Posterior vena cava (tissue), 2 donors: ENCODE data around the gene MXRA7. TPM values are rescaled to one million over a fixed set of nuclear protein-coding genes. Genes with fewer than 3 reads are reported as not detected.
"Not testable (repeated sequence)": the region's sequence is repeated elsewhere in the genome, so short reads cannot be mapped to it uniquely, and the experiment has no call there.

ENCODE experiments used
- DNase-seq: peaks from one replicate; pipeline ENCODE4 v3.0.0-alpha.2; 2020; ENCODE audit warnings: low spot score
- intact Hi-C, 2 donors: fragments of 100-400 bp; cut with DNase I; formaldehyde crosslinking; loops; one replicate each; pipeline versions ENCODE4 v1.14.1 to v1.14.2; 2022 to 2023
- microRNA-seq, 2 donors: library from miRNA; unstranded; fragments of <30 nt; microRNA quantifications; one replicate each; pipeline ENCODE4 v1.2.0, GENCODE V29; 2020 to 2021; ENCODE audit warnings: borderline microRNAs expressed in 2 of 2
- total RNA-seq, 2 donors: library from RNA; stranded (reverse); fragmentation: NEBNext Ultra II Directional; extraction: Animal tissue kit (Norgen Biotek cat#: 25700); gene quantifications; one replicate each; pipeline ENCODE4 v1.2.1, GENCODE V29; 2021
- donor health status: DM: yes; HTN: yes; CAD: no.
- donor health status: DM: yes; HTN: yes; CAD: no.

Gene MXRA7
- total RNA-seq, 2 donors from 2014 or later, result 343 to 428 TPM

GRCh38 chr17:76638263-76638662, 72.5 kb downstream of the MXRA7 start:
- intact Hi-C loops, result loop anchor here in 1 of 2 donors (5.0 kb wide), 1 partner anchor 181 kb away; no protein-coding TSS in a partner anchor
- DNase-seq, result no peak

GRCh38 chr17:76636486-76637206, 74.1 kb downstream of the MXRA7 start:
- intact Hi-C loops, result loop anchor here in 1 of 2 donors (5.0 kb wide), 1 partner anchor 179 kb away; no protein-coding TSS in a partner anchor
- not testable (repeated sequence) for DNase-seq

- intact Hi-C loops, result loop anchor here in 1 of 2 donors (5.0 kb wide), 1 partner anchor 179 kb away; no protein-coding TSS in a partner anchor
- DNase-seq, result no peak
Observed at GRCh38 chr17:76635659-76636360, 75.0 kb downstream of the MXRA7 start.

GRCh38 chr17:76635039-76635438, 75.7 kb downstream of the MXRA7 start:
- intact Hi-C loops, result loop anchor here in 1 of 2 donors (5.0 kb wide), 1 partner anchor 178 kb away; no protein-coding TSS in a partner anchor
- DNase-seq, result no peak

- intact Hi-C loops, result no loop called here
- DNase-seq, result no peak
Observed at GRCh38 chr17:76633628-76634328, 77.0 kb downstream of the MXRA7 start.

GRCh38 chr17:76631821-76632565, 78.8 kb downstream of the MXRA7 start:
- intact Hi-C loops, result no loop called here
- no peak for DNase-seq

- intact Hi-C loops, result no loop called here
- DNase-seq, result no peak
Observed at GRCh38 chr17:76630151-76630550, 80.6 kb downstream of the MXRA7 start.

Small RNAs within 50 kb of the gene (microRNA-seq; reads per million reads assigned to microRNA genes)
- gene MIR636, result 0.32 to 0.52 reads per million in 2 donors

Other genes with a start within 250 kb of the MXRA7 start
- not detected for gene AANAT, start 243.4 kb downstream of the MXRA7 start, total RNA-seq
- 10 to 100 TPM; 26.7 to 31.4 TPM for gene RHBDF2, start 209.5 kb downstream of the MXRA7 start, total RNA-seq
- 10 to 100 TPM; 16.3 to 24.5 TPM for gene CYGB, start 173.3 kb downstream of the MXRA7 start, total RNA-seq
- gene PRCD, start 170.9 kb downstream of the MXRA7 start, total RNA-seq, result 1 to 10 TPM; 1.6 to 4.7 TPM
- gene ST6GALNAC2, start 125.1 kb downstream of the MXRA7 start, total RNA-seq, result 1 to 10 TPM; 3.0 to 3.1 TPM
- 1 to 10 TPM; 2.0 to 2.3 TPM for gene ST6GALNAC1, start 67.2 kb downstream of the MXRA7 start, total RNA-seq
- gene JMJD6, start 15.6 kb upstream of the MXRA7 start, total RNA-seq, result 10 to 100 TPM; 32.1 to 43.0 TPM
- 10 to 100 TPM; 23.3 to 25.6 TPM for gene METTL23, start 15.9 kb upstream of the MXRA7 start, total RNA-seq
- 100 to 1,000 TPM; 120 to 133 TPM for gene SRSF2, start 26.4 kb upstream of the MXRA7 start, total RNA-seq
- 10 to 100 TPM; 20.7 to 24.0 TPM for gene MFSD11, start 27.2 kb upstream of the MXRA7 start, total RNA-seq
- under 1 TPM; 0.19 to 0.88 TPM for gene MGAT5B, start 157.4 kb upstream of the MXRA7 start, total RNA-seq